Dedifferentiated amniotic fluid mesenchymal stem cell (primary cell): ENCODE results near the gene METTL27.
"Not testable (repeated sequence)": the region's sequence is repeated elsewhere in the genome, so short reads cannot be mapped to it uniquely, and the experiment has no call there.

Experiments
- DNase-seq: peaks from one replicate; pipeline ENCODE4 v3.0.0-alpha.2; 2016; ENCODE audit errors: extremely low spot score

METTL27 gene, protein sequence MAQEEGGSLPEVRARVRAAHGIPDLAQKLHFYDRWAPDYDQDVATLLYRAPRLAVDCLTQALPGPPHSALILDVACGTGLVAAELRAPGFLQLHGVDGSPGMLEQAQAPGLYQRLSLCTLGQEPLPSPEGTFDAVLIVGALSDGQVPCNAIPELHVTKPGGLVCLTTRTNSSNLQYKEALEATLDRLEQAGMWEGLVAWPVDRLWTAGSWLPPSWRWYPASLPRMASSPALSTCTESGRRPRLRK

DNA sequence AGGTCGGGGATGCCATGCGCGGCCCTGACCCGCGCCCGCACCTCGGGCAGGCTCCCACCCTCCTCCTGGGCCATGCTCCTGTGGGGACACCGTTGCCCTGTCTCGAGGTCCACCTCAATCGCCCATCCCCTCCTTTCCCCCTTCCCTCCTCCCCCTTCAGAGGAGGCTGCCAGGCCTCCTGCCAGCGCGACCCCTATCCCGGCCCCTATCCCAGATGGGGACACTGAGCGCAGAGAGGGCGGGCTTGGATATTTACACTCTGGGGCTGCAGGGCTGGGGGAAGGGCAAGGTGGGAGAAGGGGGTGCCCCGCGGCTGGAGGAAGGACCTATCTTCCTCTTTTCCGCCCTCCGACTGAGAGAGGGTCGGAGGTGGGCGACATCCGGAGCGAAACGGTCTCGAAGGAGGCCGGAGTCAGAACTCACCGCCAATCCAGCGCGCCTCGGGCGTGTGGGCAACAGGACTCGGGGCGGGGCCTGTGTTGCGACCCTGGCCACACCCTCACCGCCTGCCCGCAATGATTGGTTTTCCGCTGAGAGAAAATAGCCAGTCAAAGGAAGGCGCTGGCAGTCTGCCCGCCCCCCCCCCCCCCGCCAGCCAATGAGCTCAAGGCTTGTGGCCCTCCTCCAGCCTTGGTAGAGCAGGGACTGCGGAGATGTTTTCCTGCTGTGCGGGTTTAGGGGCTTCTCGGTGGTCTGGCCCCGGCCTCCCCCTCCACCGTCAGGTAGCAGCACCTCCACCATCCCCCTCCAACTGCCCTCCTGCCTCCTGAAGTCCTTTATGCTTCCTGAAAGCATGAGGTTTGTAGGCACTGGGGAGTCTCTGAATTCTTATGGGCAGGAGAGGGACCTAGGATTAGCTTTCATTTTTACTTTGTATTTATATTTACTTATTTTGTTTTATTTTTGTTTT is at the start of gene METTL27:
METTL27 (minus strand) TSS at position 450 of the 910 bp plus-strand sequence; CDS start at position 74, 376 bp downstream.
- DNase-seq, result peak; percentile 92

DNA sequence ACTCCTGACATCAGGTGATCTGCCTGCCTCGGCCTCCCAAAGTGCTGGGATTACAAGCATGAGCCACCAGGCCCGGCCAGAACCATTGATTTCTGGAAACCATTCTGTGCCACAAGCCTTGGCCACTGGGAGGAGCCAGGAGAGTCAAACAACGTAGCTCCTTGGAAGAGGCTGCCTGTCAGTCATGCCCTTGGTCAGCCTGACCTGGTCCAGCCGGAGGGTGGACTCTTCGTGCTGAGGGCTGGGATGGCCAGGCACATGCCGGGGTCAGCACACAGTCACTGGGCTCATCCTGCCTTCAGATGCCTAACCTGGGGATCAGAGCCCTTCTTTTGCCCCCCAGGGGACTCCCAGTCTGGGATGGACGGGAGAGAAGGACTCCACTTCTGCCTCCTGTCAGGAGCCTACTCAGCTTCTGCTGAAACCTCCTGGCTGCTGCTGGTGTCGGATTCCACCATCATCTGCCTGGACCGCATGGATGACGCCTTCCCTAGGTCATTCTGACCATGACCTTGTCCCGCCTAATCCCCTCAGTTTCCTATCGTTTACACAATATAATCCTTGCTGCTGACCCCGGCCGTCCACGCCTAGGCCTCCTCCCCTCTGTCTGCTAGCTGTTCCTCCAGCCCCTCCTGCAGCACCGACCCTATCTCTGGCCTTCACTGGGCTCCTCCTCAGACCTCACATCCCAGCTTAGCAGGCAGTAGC is 49.0 kb upstream of the METTL27 start:
- no peak for DNase-seq

DNA sequence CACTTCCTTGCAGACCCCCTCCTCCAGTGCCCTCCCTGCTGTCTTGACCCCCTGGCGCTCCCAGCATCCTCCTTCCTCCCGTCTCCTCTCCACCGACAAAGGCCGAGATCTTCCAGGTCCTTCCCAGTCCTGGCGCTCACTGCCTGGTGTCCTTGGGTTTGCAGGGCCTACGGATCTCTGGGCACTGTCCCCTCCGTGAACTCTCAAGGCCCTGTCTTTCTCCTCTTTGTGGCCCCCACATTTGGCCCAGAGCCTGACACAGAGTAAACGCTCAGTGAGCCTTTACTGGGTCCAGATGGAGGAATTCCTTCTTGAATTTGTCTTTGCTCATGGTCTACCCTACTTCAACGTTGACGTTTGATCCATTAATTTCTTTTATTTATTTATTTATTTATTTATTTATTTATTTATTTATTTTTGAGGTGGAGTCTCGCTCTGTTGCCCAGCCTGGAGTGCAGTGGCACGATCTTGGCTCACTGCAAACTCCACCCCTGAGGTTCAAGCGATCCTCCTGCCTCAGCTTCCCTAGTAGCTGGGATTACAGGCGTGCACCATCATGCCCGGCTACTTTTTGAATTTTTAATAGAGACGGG is 48.3 kb upstream of the METTL27 start:
- no peak for DNase-seq

DNA sequence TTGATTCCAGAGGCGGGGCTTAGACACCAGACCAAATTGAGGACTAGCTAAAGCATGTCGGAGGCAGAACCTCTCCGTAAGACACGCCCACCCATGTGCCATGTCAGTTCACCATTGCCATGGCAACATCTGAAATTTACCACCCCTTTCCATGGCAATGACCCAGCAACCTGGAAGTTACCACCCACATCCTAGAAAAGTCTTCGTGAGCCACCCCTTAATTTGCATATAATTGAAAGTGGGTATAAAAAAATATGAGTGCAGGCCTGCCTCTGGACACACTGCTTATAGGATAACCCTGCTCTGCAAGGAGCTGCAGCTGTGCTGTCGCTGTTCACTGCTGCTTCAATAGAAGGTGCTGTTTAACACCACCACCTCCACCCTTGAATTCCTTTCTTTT is 46.6 kb upstream of the METTL27 start:
- no peak for DNase-seq

DNA sequence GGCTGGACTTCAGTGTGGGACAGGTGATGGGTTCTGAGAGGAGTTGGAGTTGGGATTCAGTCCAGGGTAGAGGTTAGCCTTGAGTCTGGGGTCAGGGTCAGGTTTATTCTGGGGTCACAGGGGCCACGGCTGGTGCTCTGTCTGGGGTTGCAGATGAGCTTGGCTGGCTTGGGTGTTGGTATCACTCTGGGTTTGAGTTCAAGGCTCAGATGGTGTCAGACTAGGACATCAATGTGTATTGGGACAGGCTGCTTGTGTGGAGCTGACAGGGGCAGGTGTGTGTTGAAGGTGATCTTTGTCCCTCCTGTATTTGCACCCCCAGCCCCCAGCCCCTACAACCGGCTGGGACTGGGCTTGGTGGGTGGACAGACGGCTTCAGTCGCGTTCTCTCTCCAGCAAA is 45.4 kb upstream of the METTL27 start:
- DNase-seq, result no peak

DNA sequence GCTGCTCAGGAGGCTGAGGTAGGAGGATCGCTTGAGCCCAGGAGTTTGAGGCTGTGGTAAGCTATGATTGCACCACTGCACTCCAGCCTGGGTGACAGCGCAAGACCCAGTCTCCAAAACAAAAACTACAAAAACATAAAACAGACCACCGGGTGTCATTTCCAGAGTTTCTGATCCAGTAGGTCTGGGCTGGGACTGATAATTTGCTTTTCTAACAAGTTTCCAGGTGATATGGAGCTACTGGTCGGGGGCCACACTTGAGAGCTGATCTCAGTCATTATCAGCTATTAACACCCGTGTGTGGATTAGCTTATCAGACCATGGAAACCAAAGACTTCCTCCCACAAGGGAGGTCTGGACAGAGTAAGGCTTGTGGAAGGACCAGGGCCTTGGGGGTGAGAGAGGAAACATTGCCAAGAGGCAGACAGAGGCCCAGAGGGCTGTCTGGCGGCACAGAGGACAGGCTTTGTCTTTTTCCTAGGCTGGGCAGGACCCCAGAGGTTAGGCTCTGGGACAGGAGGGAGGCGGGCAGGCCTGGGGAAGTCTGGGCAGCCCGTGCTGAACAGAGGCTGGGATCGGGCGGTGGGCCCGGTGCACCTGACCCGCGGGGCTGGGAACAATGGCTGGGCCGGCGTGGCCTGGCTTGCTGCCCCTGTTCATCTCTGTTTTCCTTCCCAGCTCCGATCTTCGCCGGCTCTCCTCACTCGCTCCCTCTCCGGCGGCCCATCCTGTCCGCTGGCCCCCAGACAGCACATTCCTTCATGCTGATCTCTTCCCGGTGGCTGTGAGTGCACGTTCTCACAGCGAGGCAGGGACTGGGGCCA is 43.9 kb upstream of the METTL27 start:
- no peak for DNase-seq

DNA sequence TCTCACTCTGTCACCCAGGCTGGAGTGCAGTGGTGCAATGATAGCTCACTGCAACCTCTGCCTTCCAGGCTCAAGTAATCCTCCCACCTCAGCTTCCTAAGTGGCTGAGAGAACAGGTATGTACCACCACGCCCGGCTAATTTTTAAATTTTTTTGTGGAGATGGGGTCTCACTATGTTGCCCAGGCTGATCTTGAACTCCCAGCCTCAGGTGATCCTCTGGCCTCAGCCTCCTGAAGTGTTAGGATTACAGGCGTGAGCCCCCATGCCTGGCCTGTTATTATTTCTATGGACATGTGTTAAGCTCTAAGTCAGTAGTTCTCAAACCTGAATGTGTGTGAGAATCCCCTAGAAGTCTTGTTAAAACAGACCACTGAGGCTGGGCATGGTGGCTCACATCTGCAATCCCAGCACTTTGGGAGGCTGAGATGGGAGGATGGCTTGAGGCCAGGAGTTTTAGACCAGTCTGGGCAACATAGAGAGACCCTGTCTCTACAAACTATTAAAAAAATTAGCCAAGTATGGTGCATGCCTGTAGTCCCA is 43.2 kb upstream of the METTL27 start:
- DNase-seq, result no peak

DNA sequence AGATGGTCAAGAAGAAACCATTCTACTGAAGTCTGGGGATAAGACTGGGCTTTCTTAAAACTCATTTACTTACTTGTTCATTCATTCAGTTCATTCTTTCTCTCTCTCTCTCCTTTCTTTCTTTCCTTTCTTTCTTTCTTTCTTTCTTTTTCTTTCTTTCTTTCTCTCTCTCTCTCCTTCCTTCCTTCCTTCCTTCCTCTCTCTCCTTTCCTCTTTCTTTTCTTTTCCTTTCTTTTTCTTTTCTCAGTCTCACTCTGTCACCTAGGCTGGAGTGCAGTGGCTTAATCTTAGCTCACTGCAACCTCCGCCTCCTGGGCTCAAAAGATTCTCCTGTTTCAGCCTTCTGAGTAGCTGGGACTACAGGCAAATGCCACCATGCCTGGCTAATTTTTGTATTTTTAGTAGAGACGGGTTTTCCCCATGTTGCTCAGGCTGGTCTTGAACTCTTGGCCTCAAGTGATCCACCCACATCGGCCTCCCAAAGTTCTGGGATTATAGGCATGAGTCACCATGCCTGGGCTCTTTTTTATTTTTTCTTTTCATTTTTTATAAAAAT is 42.6 kb upstream of the METTL27 start:
- DNase-seq, result not testable (repeated sequence)

DNA sequence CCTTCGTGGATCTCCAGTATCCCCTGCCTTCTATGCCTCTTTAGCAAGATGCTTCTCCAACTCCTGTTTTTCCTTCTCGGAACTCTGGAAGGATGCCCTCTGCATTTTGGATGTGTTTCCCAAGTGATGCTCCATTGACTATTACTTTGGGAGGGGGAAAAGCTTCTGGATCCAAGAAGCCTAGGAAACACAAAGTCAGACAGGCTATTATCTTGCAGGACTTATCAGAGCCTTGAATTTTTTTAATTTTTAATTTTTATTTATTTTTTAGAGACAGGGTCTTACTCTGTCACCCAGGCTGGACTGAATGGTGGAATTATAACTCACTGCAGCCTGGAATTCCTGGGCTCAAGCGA is 39.7 kb upstream of the METTL27 start:
- DNase-seq, result no peak

DNA sequence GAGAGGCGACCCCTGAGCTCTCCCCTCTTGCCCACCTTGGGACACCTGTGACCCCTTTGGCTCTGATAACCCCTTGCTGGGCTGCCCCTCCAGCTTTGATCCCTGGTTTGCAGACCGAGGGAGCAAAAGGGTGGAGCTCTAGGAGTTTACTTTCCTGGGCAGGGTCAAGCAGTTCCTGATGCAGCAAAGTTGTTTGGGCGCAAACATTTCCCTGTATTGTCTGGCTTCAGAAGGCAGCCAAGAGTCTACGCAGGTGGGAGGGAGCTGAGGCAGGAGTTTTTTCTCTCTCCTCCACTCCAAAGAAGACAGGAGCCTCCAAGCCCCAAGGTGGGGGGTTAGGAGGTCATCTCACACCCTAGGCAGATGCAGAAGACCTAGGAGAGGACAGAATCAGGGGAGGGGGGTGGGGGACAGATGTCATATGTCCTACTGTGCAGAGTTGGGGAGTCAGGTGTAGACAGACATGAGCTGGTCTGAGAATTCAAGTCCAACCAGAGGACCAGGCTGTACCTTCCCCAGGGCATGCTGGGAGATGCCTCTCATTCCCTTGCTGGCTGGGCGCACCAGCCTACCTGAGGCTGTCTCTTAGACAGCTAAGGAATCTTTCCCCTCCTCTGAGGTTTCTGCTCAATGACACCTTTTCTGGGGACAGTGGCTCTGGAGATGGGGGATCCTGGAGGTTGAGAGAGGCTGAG is 39.2 kb upstream of the METTL27 start:
- no peak for DNase-seq

DNA sequence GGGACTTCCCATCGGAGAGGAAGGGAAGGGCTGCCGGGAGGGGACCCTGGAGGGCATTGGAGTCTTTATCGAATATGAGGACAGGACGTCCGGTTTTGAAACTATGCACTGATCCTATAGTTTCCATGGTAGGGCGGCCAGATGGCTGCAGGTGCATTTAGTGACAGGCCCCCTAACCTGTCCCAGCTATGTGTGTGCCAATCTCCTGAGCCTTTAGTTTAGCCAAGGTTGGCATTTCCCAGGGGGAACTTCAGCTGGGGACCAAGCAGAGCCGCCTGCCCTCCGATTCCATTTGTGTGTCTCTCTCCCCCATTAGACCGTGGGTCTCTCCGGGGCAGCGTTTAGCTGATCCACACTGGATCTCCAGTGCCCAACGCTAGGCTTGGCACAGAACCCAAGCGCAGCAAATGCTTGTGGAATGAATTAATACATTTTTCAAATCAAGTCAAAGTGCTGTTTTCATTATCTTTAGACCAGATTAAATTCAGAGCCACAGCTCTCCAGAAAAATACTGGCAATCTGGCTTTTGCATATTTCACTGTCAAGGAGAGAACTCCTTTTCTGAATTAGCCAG is 38.5 kb upstream of the METTL27 start:
- no peak for DNase-seq

DNA sequence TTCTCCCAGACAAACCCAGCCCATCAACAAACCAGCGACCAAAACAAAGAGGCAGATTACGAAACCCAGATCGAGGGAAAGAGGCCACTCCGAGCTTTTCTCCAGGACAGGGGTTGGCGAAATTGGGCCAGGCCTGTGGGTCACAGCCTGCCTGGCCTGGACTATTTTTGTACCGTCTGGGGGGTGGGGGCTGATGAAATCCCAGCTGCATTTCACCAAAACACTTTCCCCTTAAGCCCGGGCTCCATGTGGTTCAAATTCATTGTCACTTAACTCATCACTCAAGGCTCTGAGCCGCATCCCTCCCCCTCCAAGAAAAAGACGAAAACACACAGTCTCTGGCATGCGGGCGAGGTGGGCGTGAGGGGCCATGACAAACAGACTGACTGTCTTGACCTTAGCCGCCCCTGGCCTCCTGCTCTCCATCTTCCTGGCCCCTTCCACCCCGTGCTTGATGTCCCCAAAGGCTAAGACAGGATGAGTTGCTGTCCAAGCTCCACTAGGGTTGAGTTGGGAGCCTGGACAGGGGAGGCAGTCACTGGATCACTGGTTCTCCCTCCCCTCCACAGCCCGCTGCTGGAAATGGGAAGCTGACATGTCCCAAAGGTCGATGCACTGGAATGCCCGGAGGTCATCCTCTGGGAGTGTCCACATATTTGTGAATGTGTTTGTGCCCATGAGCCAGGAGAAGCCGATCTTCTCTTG is 37.8 kb upstream of the METTL27 start:
- DNase-seq, result no peak

DNA sequence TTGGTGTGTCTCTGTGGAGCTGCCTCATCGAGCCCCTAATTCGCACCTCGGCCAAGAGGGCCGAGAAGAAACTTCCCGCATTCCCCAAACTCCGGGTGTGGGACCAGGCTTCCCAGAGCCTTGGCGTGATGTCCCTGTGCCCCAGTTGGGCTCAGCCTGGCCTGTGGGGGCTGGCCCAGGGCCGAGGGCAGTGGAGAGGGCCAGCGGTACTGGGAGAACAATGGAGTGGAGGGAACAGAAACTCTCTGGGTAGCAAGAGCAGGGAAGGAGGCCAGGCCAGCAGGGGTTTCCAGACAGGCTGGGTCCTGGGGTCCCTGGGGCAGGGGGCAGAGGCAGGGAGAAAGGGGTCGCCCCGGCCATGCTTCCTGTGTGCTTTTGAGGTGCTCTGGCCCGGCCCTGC is 34.7 kb upstream of the METTL27 start:
- no peak for DNase-seq

DNA sequence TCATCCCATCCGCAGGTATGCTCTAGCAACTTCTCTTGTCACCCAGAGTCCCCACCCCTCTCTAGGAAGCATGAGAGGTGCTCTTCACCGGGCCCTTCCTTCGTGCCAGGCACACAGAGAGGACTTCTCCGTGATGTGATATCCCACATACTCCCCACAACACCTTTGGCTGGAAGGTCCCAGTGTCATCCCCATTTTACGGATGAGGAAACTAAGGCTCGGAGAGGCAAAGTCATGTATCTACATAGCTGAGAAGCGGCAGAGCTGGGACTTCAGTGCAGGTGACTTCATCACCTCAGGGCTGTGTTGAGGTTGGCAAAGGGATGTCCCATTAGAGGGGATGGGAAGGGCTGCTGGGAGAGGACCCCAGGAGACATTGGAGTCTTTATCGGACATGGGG is 34.0 kb upstream of the METTL27 start:
- DNase-seq, result no peak

DNA sequence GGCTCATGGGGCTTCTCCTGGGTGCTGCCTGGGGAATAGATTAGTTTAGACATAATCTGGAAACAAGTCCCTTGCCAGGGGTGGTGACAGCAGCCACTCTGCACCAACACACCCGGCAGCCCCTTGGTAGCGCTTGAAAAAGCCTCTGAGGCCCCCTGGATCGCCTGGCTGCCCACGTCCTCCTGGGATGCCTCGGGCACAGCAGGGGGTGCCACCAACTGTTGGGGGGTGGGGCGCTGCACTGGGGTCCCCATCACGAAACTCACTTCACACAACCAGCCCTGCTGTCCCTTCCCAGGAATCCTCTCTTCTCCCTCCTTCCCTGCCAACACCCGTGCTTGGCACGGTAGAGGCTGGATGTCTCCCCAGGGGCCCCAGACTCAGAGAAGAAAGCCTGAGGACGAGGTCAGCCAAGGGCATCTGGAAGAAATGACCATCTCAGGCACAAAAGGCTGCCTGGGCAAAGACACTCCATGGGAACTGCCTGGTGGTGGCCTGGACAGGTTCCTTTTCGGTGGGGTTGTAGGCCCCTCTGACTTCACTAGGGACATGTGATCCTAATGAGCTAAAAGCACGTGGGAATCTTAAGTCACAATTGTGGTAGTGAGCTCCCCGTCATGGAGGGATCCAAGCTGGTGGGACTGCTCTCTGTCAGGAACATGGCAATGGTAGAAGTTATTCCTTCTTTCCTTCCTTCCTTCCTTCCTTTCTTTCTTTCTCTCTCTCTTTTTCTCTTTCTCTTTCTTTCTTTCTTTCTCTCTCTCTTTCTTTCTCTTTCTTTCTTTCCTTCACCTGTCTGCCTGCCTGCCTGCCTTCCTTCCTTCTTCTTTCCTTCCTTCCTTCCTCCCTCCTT is 30.0 kb upstream of the METTL27 start:
- no peak for DNase-seq

DNA sequence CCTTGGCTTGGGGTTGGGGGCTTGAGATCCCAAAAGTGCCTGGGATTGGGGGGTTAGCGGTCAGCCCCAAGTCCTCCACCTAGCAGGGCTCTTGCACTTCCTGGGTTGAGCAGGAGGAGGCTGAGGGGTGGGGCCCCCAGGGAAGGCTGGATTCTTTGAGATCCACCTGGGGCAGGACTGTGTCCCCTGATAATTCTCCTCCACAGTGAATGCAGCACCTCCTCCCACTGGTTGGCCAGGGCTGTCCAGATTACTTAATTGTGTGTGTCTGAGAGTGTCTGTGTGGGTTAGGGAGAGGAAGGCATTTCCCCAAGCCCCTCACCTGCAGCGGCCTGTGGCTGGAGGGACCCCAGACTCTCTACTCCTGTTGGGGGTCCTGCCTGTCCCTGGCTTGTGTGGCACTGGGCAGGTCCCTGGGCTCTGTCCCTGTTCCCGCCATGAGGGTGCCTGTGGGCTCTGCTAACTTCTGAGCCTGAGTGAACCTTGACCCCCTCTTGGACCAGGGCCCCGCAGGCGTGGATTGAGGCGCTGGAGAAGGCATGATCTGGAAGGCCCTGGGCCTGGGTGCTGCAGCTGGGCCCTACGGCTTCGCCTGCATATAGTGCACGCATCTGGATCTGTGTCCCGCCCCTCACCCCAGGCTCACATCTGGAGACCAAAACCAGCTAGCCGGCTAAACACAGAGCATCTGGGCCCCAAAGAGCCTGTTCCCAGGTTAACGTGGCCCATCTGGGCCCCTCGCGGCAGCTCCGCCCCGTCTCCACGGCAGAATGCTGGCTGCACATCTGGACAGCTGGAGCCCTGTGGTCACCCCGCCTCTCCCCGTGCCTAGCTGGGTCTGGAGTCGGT is 29.1 kb upstream of the METTL27 start:
- no peak for DNase-seq

DNA sequence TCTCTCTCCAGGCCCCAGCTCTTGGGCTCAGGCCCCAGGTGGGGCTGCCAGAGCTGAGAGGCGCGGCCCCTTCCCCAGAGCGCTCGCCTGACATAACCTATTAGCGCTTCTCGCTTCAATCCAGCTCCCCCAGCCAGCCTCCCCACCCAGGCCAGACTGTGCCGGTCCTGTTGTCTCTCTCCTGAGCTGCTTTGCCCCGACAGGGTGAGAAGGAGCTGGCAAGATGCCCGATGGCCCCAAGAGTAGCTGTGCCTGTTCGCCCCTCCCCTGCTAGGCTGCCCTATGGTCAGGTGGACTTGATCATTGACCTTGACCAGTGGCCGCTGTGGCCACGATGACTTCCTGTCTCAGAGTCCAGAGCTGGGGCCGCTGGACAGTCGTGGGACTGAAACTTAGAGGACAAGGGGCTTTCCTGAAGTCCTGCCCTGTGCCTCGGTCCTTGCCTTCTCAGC is 27.8 kb upstream of the METTL27 start:
- no peak for DNase-seq
